ENCODE measurements around the gene SERGEF.

- TF ChIP-seq CTCF (IDR thresholded peaks at IDR 0.05) (no peak), POLR2A (IDR thresholded peaks at IDR 0.05) (no peak)
These were observed 95.3 kb downstream of the SERGEF start for GRCh38 chr11:17917556-17917955.
